GM10847 (cell line): ENCODE measurements around the gene XCR1.
A peak's percentile ranks its signal among the peaks of the same experiment; 100 is the strongest.

ENCODE experiments used
- POLR2A ChIP-seq: IDR thresholded peaks from 2 replicates; pipeline ENCODE4 v1.6.1; 2011; ENCODE audit not compliant: insufficient read length; ENCODE audit errors: extremely low read depth

The XCR1 gene

DNA sequence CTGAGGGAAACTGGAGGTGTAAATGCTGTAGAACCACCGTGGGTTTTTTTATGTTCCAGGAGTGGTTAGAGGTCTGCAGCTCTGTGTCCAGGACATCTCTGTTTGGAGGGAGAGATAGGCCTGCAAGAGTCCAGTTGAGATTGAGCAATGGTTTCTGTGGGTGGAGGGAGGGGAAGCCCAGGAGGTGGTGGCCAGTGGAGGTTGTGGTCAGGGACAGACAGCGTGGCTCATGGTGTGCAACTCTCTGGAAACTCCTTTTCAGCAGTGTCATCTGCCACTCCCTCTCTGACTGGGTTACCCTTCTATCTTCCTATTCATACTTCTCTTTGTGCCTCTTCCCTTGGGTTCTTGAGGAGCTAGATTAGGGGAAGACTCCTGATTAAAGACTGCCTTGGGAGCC lies 9.6 kb downstream of the XCR1 start:
- TF ChIP-seq POLR2A = no peak

DNA sequence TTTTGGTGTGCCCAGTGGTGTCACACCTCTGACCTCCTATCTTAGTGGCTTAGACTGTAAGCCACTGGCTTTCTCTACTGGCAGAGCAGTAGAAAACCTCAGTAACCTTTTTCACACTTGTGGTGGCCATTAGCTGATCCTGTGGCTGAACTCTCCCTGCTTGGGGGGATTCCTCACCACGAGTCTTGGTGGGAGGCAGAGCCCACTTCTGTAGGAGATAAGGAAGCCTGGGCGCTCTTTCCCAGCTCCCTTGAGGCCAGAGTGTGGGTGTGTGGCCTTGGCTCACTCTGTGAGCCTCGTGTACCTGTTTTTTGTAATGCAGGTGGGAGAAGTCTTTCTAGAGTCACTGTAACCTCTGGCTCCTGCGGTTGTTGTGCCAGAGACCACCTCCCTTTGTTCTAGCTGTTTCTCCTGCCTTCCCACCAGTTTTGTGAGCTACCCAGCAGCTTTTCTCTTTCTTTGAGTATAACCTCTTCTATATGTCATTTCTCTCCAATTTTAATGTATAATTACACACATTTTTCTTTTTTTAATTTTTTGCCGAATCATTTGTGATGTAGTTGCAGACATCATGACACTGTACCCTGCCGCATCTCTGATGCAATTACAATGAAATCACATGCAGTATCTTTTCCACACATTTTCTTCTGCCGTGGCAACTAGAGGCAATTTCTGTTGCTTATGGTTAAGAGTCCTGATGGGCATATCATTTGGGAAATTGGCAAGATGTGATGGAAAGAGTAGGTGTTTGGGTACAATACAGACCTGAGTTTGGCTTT lies 13.8 kb downstream of the XCR1 start:
- TF ChIP-seq POLR2A = no peak

DNA sequence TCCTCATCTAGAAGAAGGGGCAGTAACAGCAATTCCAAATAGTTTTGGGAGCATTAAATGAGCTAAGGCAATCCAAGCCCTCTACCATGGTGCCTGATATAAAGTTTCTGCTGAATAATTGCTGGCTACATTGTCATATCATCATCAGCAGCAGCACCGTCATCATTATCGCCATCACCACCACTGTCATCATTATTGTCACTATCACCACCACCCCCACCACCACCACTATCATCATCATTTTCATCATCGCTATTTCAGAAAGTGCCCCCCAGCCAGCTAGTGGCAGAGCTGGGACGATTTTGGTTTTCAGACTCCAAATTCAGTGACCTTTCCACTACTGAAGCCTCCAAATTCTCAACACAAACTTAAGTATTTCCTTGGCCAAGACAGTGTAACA lies 15.0 kb downstream of the XCR1 start:
- no peak for TF ChIP-seq POLR2A

DNA sequence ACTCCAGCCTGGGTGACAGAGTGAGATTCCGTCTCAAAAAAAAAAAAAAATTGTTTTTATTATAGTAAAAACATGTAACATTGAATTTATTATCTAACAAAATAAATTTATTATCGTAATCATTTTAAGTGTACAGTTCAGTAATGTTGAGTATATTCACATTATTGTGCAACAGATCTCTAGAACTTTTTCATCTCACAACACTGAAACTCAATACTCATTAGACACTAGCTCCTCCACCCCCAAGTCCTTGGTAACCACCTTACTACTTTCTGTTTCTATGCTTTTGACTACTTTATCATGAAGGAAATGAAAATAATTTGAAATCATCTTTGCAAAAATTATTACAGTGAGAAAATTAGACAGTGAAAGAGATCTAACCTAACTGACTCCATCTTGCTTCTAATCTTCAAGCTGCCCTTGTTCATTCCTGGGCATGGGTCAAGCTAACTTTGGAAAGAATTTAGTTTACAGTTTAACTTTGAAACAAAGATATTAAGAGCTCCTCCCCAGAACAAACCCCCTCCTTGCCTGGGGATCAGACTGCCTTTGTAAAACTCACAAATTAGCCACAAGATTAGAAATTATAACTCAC lies 16.7 kb downstream of the XCR1 start:
- no peak for TF ChIP-seq POLR2A

DNA sequence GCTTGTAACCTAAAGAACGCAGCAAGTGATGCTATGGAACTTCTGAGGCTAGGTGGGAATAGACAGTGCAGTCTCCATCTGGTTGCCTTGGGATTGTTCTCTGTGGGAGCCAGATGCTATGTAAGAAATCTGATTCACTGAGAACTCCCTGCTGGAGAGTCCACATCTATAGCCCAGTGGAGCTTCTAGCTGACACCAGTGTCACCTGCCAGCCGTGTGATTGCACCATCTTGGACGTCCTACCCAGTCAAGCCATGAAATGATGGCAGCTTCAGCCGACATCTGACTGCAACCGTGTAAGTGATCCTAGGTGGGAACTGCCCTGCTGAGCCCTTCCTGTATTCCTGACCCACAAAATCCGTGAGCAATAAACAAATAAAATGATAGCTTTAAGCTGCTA lies 19.2 kb downstream of the XCR1 start:
- TF ChIP-seq POLR2A = no peak

DNA sequence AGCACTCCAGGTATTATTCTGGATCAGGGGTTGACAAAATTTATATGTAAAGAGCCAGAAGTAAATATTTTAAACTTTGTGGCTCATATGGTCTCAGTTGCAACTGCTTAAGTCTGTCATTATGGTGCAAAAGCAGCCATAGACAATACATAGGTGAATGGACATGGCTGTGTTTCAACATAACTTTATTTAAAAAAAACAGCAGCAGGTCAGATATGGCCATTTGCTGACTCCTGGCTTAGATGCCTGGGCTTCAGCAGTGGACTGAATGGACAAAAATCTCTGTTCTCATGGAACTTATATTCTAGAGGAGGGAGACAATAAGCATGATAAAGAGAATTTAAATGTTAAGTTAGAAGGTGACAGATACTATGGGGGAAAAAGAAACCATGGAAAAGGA lies 20.0 kb downstream of the XCR1 start:
- TF ChIP-seq POLR2A = no peak

DNA sequence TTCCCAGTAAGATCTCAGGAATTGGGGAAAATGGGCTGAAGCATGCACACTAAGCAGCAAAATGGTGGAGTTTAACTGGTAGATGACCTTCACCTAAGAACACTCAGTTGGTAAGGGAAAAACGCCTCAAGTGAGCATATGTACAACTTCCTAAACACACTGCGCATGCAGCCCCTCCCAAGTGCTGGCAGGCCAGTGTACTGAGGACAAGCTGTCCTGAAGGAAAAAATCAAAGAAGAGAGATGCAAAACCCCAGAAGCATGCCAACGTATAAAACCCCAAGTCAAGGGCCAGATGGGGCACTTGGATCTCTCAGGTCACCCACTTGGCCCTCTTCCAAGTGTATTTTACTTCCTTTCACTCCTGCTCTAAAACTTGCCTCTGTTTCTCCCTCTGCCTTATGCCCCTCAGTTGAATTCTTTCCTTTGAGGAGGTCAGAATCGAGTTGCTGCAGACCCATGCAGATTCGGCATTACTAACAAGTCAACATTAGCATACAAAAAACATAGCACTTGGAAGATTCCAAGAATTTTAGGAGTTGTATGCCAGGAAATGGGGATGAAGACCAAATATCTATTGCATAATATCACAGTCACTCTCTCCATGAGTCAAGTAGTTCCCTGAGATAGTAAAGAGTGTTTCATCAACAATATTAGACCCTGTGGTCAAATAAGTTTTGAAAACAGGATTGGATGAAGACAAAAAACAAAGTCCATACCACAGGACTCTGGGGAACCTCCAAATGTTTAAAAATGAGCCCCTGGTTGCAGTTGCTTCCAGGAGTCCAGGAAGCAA lies 20.8 kb downstream of the XCR1 start:
- TF ChIP-seq POLR2A = no peak

DNA sequence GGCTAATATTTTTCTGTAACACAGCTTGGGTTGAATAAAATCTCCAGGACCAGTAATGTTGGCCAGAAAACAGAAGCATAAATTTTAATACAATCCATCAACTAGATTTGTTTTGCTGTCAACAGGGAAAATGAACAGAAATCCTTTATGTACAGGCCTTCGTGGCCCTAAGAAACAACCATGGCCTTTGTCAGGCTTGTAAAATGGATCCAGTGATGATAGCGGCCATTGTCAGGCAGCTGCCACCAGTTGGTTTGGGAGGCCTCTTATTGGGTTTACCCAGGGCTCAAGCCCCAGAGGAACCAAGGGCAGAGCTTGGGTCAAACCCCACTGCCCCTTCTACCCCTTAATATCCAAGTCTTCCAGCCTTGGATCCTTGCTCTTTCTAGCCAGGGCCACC lies 26.1 kb downstream of the XCR1 start:
- no peak for TF ChIP-seq POLR2A

DNA sequence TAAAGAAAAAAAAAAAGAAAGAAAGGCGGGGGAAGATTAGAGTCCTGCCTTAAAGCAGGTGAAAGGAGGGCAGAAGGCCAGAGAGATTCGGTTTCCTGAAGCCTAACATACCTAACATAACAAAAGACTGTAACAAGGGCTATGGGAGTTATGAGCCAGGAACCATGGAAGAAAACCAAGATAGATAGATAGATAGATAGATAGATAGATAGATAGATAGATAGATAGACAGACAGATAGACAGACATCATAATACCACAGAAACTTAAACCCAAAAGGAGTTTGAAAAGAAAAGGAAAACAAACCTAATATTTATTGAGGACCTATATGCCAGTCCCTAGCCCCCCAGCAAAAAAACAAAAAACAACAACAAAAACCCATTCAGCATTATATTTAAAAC lies 29.3 kb downstream of the XCR1 start:
- no peak for TF ChIP-seq POLR2A

DNA sequence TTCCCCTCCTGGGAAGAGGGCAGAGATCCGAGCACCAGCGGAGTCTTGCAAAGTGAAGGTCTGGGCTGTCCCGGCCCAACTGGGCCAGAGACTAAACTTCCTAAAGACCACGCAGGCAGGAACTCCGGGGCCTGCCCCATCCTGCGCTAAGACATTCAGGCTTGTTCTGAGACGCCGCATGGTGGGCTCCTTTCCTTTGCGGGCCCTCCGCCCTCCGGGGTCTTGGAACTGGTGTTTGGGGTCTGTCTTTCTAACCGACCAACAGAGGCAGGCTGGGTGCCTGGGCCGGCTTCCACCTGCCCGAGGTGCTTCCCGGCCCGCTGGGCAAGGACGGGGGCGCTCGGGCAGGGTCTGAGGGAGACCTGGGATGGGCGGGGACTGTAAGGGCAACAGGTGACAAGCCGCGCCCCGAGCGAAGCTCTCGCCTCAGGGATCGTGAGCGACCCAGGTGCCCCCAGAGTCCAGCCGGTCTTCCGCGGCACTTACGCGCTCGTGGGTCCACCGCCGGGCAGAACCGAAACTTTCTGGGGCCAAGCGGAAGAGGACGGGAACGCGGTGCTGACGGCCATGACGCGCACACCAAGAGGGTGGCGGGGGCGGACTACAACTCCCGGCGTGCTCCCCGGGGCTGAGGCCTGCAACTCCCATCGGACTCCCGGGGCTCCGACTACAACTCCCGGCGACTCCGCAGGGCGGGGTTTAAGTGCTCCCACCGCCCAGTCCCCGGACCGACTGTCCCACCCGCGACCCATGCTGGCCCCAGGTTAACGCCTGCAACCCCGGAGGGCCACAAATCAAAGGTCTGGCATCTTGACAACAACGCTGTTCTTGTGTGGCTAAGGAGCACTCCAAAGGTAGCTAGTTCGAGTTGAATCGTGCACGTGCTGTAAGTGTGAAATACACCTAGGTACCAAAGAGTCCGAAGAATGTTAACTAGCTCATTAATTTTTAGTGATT lies 31.8 kb downstream of the XCR1 start, which contains the start of gene FYCO1:
Gene FYCO1, minus strand, starts transcription at position 589 of the 957 bp plus-strand sequence. CDS start 10,914 bp downstream, outside the sequence.
- TF ChIP-seq POLR2A = peak; percentile 58

DNA sequence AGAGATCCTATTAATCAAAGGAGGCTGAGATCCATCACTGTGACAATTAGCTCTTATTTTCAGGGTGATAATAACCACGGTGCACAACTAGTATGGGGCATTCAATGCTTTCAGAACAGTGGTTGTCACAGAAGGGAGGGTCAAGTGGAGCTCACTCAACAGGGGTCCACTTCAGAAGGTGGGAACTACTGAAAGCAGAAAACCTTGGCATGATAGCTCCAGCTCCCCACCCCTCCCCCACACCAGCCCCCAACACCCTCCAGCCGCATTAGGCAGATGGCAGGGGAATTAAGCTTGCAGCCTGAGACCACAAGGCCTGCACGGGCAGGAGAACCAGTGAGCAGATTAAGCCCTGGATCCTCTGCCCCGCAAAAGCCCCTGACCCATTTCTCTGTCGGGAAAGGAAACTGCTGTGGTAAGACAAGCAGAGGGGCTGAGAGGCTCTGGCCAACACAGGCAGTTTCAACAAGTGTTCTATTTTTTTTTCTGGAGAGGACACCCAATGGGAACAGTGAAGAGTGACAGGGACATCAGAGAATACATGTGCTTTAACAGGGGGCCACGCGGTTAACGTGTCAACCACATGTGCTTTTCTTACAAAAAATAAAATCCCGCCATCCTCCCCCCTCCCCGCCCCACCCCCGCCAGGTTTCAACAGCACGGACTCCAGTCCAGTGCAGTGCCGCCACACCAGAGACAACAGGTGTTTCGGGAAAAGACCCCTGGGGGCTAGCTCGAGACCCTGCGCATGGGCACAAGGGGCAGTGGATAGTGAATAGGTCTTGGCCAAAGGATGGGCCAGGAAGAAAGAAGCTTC lies 32.7 kb downstream of the XCR1 start:
- no peak for TF ChIP-seq POLR2A

DNA sequence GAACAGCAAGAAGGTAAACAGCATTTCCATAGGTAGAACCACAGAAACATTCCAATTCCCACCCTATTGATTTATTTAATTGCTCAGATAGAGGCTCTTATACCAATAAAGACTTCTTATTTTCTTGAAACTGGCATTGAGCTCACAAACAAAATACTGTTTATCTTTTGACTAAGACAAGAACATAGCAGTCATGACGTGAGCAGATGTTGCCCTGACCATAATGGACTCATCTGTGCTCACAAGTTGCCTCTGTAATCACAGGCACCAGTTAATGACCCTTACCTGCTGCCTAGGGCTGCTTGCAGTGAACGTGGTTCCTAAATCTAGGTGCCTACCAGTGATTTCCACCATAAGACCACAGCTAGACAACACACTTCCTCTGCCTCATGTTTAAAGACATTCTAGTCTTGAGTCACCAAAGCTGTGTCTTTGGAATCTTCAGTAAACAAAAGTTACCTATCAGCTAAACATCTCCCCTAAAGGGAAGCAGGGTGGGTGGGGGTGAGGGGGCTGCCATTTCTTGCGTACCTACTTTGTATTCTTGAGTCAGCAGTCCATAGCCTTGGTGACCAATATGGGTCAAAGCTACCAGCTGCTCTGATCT lies 33.8 kb downstream of the XCR1 start:
- no peak for TF ChIP-seq POLR2A

DNA sequence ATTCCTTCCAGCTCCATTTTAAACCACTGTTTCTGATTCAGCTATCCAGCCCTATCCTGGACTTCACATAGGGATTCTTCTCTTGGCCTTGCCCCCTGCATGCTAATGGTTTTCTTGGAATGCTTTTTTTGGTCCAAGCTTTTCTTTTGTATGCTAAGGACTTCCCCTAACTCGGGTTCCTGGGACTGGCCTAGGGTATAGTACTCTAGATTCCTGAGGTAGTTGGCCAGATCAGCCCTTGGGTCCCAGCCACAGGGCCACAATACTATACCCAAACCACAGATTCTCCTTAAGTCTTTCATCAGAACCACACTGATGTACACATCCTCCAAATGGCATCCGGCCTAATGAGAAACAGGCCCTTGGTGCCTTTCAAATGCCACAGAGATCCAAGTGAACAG lies 34.5 kb downstream of the XCR1 start:
- no peak for TF ChIP-seq POLR2A

DNA sequence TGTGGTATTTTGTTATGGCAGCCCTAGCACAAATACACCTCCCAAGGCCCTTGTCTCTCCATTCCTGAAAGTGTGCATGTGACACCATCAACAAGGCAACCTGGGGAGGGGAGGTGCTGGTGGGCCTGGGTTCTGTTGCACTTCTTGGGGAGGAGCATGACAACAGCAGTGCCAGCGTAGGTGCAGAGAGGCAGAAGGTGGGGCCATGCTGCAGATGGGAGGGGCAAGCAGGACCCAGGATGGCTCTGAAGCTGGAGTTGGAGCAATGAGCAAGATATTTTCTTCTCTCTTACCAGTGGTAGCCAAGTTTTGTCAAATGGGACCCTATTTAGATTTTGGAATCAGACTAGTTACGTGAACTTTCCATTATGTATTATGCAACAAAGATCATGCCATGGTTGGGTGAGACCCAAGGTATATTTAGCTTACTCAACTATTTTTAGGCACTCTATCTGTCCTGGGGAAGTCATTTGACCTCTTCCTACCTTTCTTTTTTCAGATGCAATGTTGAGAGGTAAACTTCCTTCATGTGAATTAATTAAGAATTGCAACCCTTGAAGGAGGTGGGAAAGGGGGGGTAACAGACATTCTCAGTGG lies 35.1 kb downstream of the XCR1 start:
- TF ChIP-seq POLR2A = no peak

DNA sequence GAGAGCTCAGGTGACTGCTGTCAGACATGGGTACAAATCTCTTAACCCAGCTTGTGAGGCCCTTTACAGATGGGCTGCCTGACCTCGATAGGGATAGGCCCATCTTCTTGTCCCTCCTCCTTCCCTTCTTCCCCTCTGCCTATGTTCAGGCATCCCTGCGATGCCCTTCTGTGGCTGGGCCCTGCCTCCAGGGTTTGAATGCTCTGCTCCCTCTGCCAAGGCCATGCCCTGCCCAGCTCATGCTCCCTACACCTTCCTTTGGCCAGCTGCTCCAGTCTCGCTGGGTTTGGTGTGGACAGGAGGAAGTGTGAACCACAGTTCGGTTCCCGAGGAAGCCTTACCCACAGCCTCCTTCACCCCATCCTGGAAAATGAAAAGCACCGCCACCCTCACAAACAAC lies 35.9 kb downstream of the XCR1 start:
- TF ChIP-seq POLR2A = no peak
